Pancreas (tissue), 10 donors: ENCODE measurements around the gene MLN. TPM values are rescaled to one million over a fixed set of nuclear protein-coding genes. Genes with fewer than 3 reads are reported as not detected.

Experiments
- ATAC-seq, 4 donors: fragments of 200-7000 bp; cut with Tn5 transposase; one replicate each; pipeline versions ENCODE4 v1.8.0 to v1.9.1; 2020; ENCODE audit warnings: mild to moderate bottlenecking in 4 of 4, moderate library complexity in 4 of 4
- DNase-seq, 6 donors: peaks; one replicate each; pipeline ENCODE4 v3.0.0-alpha.2; 2020
- FAIRE-seq: peaks from 2 replicates; lab custom pipeline; 2012; peaks lifted over from hg19 to GRCh38; lab: Jason Lieb, UNC
- H3K27ac ChIP-seq, 4 donors: fragments of 200-600 bp; sonication (generic); 1 replicate in 3 of 4; 2 replicates in 1 of 4; pipeline versions ENCODE4 v1.5.0 to v1.8.0; 2020
- H3K27me3 ChIP-seq, 4 donors: fragments of 200-600 bp; one replicate each; pipeline ENCODE4 v1.8.0; 2021
- H3K36me3 ChIP-seq, 3 donors: fragments of 200-600 bp; sonication (generic) in 1 of 3; one replicate each; pipeline versions ENCODE4 v1.5.0 to v1.8.0; 2020 to 2021
- H3K4me1 ChIP-seq, 3 donors: fragments of 200-600 bp; one replicate each; pipeline ENCODE4 v1.8.0; 2021
- H3K4me3 ChIP-seq, 4 donors: fragments of 200-600 bp; sonication (generic) in 2 of 4; one replicate each; pipeline versions ENCODE4 v1.5.0 to v1.8.0; 2020 to 2021
- H3K9me3 ChIP-seq, 4 donors: fragments of 200-600 bp; one replicate each; pipeline ENCODE4 v1.8.0; 2021
- WGBS, 2 donors: extraction: QIAGEN DNeasy Blood & Tissue Kit; methylation state at CpG; one replicate each; pipeline ENCODE4 v1.1.7; 2013; 5-methylcytosine and 5-hydroxymethylcytosine counted together
- intact Hi-C, 3 donors: fragments of 100-400 bp; cut with DNase I; formaldehyde crosslinking; loops; one replicate each; pipeline versions ENCODE4 v1.11.1 to v1.14.2; 2022
- polyA plus RNA-seq, 2 donors: library from polyadenylated mRNA; stranded (reverse); fragments of 200-250 nt; gene quantifications; one replicate each; pipeline ENCODE4 v1.2.3, GENCODE V29; 2013
- total RNA-seq, 6 donors: library from RNA; stranded (reverse); fragmentation: NEBNext Ultra II Directional in 4 of 6; extraction: Animal tissue kit (Norgen Biotek cat#: 25700) in 4 of 6; gene quantifications; one replicate each; pipeline versions ENCODE4 v1.2.1 to v1.2.4, GENCODE V29; 2021 to 2023
- TF ChIP-seq, protein P1 (sequence below), 4 donors: fragments of 200-600 bp; sonication (generic) in 3 of 4; IDR thresholded peaks; one replicate each; pipeline versions ENCODE4 v1.5.0 to v1.8.0; 2021; ENCODE audit warnings: antibody characterized with exemption in 4 of 4
- donor health status: healthy with polysubstance abuse.
- donor health status: DM: no; HTN: no; CAD: no; lungs with moderate emphysema.
- donor health status: DM: no; HTN: no; CAD: no.
- donor health status: control.
- donor health status: control.
- donor health status: Bipolar disorder and iron deficiency.
- donor health status: DM: yes; HTN: yes; CAD: no.
- donor health status: DM: no; HTN: no; CAD: no.
- donor health status: DM: no; HTN: no; CAD: no.
- donor health status: DM: yes; HTN: yes; CAD: no.

The MLN gene, protein sequence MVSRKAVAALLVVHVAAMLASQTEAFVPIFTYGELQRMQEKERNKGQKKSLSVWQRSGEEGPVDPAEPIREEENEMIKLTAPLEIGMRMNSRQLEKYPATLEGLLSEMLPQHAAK
- total RNA-seq: not detected
- polyA plus RNA-seq: not detected

DNA sequence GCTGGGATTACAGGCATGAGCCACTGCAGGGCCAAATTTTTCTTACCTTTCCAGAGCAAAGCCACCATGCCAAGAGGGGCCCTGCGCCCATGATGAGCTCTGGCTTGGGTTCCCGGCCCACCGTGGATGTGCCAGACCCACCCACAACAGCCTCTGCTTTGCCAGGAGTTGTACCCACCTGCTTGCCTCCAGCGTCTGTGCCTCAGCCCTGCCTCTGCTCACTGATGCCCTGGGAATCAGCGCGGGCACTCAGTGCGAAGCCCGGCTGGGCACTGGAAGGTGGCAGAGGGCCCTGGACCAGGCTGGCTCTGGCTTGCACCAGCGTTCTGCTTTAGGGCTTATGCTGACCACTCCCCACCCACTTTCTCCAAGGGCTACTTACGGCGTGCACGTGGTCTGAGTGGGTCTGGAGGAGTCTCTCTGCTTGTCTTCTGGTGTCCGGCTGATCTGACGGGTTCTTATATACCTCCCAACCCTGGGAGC, at the start of gene MLN:
Gene MLN (minus strand): TSS at position 433 of the 483 bp plus-strand sequence. CDS start 2,840 bp downstream, outside the sequence.
- FAIRE-seq (no peak), DNase-seq (no peak), ATAC-seq (no peak)
- Histone ChIP-seq H3K36me3 (no peaks in the 10 kb centered on the region), H3K4me1 (no peaks in the 10 kb centered on the region), H3K4me3 (no peak within 1 kb of the TSS), H3K9me3 (no peaks in the 10 kb centered on the region), H3K27me3 (peaks cover 0 to 7% (median 0%) of the 10 kb centered on the region in 4 donors), H3K27ac (no peak within 1 kb of the TSS)
- TF ChIP-seq, protein P1, sequence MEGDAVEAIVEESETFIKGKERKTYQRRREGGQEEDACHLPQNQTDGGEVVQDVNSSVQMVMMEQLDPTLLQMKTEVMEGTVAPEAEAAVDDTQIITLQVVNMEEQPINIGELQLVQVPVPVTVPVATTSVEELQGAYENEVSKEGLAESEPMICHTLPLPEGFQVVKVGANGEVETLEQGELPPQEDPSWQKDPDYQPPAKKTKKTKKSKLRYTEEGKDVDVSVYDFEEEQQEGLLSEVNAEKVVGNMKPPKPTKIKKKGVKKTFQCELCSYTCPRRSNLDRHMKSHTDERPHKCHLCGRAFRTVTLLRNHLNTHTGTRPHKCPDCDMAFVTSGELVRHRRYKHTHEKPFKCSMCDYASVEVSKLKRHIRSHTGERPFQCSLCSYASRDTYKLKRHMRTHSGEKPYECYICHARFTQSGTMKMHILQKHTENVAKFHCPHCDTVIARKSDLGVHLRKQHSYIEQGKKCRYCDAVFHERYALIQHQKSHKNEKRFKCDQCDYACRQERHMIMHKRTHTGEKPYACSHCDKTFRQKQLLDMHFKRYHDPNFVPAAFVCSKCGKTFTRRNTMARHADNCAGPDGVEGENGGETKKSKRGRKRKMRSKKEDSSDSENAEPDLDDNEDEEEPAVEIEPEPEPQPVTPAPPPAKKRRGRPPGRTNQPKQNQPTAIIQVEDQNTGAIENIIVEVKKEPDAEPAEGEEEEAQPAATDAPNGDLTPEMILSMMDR (IDR thresholded peaks at IDR 0.05): no peak
- intact Hi-C loops: no loop called here
- 70 to 73% methylated on average over 14 of the region's 14 CpGs for WGBS, 2 donors

DNA sequence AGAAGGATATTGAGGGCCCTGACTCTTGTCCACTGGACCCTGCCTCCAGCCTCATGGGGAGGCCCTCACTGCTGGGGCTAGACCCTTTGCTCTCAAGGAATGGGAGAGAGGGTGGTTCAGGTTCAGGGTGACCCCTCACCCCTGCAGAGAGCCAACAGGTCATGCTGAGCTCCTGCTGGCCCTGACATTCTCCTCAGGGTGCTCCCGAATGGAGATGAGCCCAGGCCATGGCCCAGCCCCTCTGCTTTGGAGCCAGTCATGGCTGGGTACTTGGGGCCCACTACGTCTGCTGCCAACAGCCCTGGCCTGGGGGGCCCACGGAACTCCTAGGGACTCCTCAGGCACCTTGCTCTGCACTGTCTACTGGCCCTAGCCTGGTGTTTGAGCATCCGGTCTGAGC, 49.2 kb upstream of the MLN start:
- intact Hi-C loops: no loop called here
- WGBS, 2 donors: 47 to 52% methylated on average over 4 of the region's 4 CpGs
- Histone ChIP-seq H3K4me1 (no peaks in the 10 kb centered on the region), H3K4me3 (no peak overlapping the region), H3K27ac (no peak overlapping the region), H3K9me3 (no peaks in the 10 kb centered on the region), H3K36me3 (no peaks in the 10 kb centered on the region), H3K27me3 (no peaks in the 10 kb centered on the region)
- peak in 1 of 6 donors; percentile 44 for DNase-seq
- ATAC-seq: no peak
- FAIRE-seq: no peak
- TF ChIP-seq, protein P1 (IDR thresholded peaks at IDR 0.05): no peak

DNA sequence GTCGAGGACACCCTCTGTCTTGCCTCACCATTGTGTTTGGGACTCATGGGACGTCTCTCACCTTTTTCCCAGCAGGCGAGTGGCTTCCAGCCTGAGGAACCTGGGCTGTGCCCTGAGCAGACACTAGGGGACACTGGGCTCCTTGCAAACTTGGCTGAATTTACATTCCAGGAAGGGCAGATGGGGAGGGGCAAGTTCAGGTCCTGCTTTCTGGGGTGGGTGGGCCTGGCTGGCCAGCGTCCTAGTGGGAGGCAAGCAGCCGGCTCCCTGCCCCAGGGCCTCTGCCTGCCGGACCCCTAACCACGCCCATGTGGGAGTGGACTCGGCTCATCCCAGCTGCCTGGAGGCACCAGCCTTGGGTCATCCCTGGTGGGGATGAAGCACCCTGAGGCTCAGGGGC, 48.2 kb upstream of the MLN start:
- Histone ChIP-seq H3K36me3 (no peaks in the 10 kb centered on the region), H3K9me3 (no peaks in the 10 kb centered on the region), H3K4me1 (no peaks in the 10 kb centered on the region), H3K4me3 (no peak overlapping the region), H3K27ac (no peak overlapping the region), H3K27me3 (no peaks in the 10 kb centered on the region)
- FAIRE-seq (no peak), ATAC-seq (no peak), DNase-seq (no peak)
- TF ChIP-seq, protein P1 (IDR thresholded peaks at IDR 0.05): no peak
- intact Hi-C loops: no loop called here
- 23 to 40% methylated on average over 8 of the region's 8 CpGs for WGBS, 2 donors

DNA sequence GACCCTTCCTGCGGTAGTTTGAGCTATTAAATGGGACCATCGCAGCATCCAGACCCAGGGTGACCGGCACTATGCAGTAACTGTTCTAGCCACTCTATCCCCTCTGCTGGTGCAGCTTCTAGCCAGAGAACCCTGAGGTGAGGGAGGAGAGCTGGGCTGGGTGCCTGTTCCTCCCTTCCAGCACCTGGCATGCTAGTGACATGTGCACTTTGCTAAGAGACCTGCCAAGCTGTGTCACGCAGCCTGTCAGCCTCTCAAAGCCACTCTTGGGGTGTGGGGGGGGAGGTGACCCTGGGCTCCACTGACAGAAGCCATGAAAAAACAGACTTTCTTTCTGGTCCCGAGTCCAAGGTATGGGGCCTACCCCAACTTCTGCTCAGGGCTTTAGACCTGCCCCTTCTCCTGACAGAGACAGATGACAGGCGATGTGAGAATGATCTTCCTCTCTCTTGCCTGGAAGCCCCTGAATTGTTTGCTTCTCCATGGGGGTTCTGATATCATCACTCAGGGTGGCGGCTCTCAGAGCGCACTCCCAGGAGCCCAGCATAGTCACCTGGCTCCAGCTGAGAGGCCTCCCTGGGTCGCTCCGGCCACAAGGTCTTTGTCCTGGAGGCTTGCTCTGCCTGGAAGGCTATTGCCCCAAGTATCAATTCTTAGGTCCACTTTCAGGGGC, 47.2 kb upstream of the MLN start:
- intact Hi-C loops: no loop called here
- TF ChIP-seq, protein P1 (IDR thresholded peaks at IDR 0.05): no peak
- no peak for DNase-seq
- WGBS, 2 donors: 73 to 76% methylated on average over 10 of the region's 10 CpGs
- Histone ChIP-seq H3K36me3 (no peaks in the 10 kb centered on the region), H3K27me3 (no peaks in the 10 kb centered on the region), H3K9me3 (no peaks in the 10 kb centered on the region), H3K4me1 (no peaks in the 10 kb centered on the region), H3K27ac (no peak overlapping the region), H3K4me3 (no peak overlapping the region)
- ATAC-seq: no peak
- no peak for FAIRE-seq

DNA sequence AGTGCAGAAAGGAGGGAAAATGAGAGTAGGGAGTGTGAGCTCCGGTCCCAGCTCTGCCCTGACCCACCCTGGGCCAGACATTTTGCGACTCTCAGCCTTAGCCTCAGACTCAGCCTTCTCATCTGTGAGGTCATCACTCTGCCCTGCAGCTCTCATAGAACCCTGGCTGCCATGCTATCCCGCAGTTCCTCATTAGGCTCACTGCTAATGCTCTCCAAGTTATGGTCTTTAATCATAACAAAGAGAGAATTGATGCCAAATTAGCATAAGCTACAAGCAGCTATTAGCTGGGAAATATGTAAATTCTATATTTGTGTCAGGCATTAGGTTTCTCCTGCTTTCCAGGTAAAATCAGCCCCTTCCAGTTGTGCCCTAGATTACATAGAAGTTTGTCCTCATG, 46.5 kb upstream of the MLN start:
- H3K4me1 ChIP-seq: no peaks in the 10 kb centered on the region
- no peak for DNase-seq
- no peak for FAIRE-seq
- TF ChIP-seq, protein P1 (IDR thresholded peaks at IDR 0.05): no peak
- H3K27ac ChIP-seq: no peak overlapping the region
- H3K9me3 ChIP-seq: no peaks in the 10 kb centered on the region
- 58 to 79% methylated on average over 3 of the region's 3 CpGs for WGBS, 2 donors
- no peaks in the 10 kb centered on the region for H3K36me3 ChIP-seq
- no peak overlapping the region for H3K4me3 ChIP-seq
- no peaks in the 10 kb centered on the region for H3K27me3 ChIP-seq
- intact Hi-C loops: no loop called here
- no peak for ATAC-seq
